ENCODE data around the gene IAPP.

GRCh38 chr12:21324551-21324950 is 48.2 kb upstream of the IAPP start:
- TF ChIP-seq CTCF (IDR thresholded peaks at IDR 0.05) (no peak), EZH2 (IDR thresholded peaks at IDR 0.05) (no peak), EZH2phosphoT487 (IDR thresholded peaks at IDR 0.05) (no peak)

All from neural progenitor cell (in vitro differentiated cells).